ENCODE results near the gene MSRB2. TPM values are rescaled to one million over a fixed set of nuclear protein-coding genes. Genes with fewer than 3 reads are reported as not detected.

The MSRB2 gene
- total RNA-seq, 1 donor from 2014 or later, result 182 TPM

DNA sequence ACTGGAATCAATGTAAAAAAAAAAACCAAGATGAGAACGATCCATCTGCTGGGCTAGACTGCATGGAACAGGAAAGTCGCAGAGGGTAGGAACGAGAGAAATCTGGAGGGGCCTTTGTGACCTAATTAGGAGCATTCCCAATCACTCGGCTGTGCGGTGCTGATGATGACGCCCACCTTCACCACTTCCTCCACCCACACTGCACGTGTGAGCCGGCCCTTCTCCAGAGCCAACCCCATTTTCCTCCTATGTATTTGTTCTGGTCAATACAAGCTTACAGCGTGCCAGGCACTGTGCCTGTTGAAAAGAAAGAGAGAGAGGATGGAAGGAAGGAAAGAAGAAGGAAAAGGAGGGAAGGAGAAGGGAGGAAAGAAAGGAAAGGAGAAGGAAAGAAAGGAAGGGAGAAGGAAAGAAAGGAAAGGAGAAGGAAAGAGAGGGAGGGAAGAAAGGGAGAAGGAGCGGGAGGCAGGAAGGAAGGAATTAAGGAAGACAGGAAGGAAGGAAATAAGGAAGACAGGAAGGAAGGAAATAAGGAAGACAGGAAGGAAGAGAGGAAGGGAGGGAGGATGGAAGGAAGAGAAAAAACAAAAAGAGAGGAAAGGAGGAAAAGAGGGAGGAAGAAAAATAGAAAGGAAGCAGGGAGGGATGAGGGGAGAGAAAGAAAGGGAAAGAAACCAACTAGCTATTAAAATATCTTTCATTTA, 61.2 kb downstream of the MSRB2 start:
- no peak for DNase-seq
- intact Hi-C loops (cut with micrococcal nuclease), result no loop called here
- ATAC-seq, result no peak

DNA sequence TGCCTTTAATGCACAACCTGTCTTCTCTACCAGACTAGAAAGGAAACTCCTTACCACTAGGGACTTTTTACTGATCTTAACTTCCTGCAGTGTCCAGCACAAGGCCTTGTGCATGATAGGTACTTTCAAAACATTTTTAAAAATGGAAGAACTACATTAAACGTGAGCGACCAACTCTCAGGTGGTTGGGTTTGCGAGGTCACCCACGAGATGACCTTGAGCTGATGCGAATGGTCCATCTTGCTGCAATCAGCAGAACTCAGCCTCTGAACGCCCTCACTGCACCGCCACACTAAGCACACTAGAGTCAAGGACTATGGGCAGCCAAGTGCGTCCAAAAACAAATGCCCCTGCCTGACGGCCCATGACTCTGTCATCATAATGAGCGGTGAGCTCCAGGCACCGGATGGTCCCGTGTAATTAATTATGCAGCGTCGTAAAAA, 61.9 kb downstream of the MSRB2 start:
- ATAC-seq, result no peak
- intact Hi-C loops (cut with micrococcal nuclease), result no loop called here
- no peak for DNase-seq

- no peak for DNase-seq
- intact Hi-C loops (cut with micrococcal nuclease), result no loop called here
- ATAC-seq, result peak; percentile 50
Measured at GRCh38 chr10:23157691-23158369, 62.5 kb downstream of the MSRB2 start.

DNA sequence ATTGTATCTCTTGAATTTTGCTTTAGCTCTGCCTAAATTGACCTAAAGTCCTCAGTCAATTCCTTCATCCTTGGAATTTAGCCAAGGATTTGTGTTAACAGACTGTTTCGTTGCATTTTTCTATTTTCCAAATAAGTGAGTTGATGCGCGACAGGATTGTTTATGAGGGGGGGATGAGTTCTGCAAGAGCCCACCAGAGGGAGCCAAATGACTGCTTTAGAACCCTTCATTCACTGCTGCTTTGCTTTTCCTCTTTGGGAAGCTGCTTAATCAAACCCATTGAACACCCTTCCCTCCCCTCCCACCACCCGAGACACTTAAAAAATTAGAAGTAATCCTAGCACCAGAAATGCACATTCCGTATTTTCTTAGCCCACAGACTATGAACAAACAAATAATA, 63.0 kb downstream of the MSRB2 start:
- intact Hi-C loops (cut with micrococcal nuclease), result no loop called here
- DNase-seq (no peak), ATAC-seq (peak; percentile 75)

DNA sequence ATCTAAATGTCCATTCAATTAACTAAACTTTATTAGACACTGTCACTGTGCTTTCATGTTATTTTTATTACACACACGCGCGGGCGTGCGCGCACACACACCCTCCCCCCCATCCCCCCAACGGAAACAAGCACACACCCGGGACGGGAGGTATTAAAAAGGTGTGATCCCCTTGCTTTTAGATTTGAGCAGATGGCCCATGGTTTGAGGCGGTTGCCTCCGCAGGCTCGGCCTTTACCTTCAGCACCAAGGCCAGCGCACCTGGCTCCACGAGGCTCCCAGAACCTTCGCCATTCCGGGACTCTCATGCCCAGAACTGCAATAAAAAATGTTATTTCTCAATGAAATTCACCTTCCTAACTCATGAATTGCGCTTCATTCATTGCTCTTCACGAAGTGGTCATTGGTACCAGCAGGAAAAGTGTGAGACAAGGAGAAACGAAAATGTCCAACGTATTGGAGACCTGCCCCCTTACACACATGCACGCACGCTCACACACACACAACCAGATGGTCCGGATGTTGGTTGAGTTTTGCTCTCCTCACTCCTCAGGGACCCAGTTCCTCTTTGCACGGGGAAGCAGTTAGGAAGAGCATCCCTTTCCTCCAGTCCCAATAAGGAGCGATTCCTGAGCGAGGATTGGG, 76.0 kb downstream of the MSRB2 start:
- ATAC-seq, result no peak
- no peak for DNase-seq
- intact Hi-C loops (cut with micrococcal nuclease), result no loop called here

Other genes with a start within 250 kb of the MSRB2 start
- not detected for gene ARMC3, start 167.5 kb upstream of the MSRB2 start, total RNA-seq
- gene PTF1A, start 96.7 kb downstream of the MSRB2 start, total RNA-seq, result not detected
- 0.62 TPM for gene C10orf67, start 249.2 kb downstream of the MSRB2 start, total RNA-seq

All from left ventricle myocardium superior (tissue), 1 donor.